A673 (cell line): Measurements from ENCODE around the gene ID1.

Source experiments
- EZH2 ChIP-seq: fragments of 200-600 bp; sonication (generic); IDR thresholded peaks from 2 replicates; pipeline ENCODE4 v1.6.1; 2017; ENCODE audit warnings: borderline replicate concordance, low read depth, mild to moderate bottlenecking, mixed read lengths, antibody characterized with exemption, low read length; ENCODE audit not compliant: poor library complexity, severe bottlenecking
- TF ChIP-seq, protein P1 (sequence below): fragments of 300-800, 200-600 bp; sonication (generic); conservative IDR thresholded peaks from 2 replicates; pipeline ENCODE4 v1.5.1; 2017; ENCODE audit warnings: low read depth, mild to moderate bottlenecking, antibody characterized with exemption, low read length, moderate library complexity, mixed read lengths

DNA sequence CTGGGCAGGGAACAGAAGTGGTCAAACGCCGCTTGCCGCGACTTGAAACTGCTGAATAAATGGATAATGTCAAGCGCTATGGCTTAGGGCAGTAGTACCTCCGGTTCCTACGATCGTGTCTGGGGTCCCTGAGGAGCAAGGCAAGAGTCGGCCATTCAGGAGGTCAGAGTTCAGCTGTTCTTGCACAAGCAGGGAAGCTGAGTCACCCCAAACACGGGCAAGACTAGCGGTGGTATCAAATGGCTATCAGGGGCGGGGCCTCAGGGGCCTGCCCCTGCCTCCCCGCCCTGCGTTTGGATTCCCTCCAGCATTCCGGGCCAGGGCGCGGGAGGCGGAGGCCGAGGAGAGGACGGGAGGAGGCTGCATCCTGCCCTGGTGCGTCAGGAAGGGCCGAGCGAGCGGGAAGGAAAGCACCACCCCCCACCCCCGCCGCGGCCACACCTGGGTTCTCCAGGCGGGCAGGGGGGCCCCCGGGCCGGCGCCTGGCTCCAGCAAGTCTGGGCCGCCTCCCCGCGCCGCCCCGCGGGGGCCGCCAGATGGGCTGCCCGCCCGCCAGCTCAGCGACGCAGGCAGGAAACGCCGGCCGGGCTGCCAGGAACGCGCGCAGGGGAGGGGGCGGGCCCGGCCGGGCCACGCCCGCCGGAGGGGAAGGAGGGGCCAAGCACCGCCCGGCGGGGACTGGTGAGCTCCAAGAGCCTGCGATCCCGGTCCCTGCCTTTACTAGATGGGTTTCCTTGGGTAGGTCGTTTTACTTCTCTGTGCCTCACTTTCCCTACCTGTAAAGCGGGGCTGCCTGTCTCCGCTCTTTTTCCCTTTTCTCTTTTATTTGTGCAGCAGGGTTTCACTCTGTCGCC, 32.2 kb upstream of the ID1 start:
- TF ChIP-seq, protein P1, sequence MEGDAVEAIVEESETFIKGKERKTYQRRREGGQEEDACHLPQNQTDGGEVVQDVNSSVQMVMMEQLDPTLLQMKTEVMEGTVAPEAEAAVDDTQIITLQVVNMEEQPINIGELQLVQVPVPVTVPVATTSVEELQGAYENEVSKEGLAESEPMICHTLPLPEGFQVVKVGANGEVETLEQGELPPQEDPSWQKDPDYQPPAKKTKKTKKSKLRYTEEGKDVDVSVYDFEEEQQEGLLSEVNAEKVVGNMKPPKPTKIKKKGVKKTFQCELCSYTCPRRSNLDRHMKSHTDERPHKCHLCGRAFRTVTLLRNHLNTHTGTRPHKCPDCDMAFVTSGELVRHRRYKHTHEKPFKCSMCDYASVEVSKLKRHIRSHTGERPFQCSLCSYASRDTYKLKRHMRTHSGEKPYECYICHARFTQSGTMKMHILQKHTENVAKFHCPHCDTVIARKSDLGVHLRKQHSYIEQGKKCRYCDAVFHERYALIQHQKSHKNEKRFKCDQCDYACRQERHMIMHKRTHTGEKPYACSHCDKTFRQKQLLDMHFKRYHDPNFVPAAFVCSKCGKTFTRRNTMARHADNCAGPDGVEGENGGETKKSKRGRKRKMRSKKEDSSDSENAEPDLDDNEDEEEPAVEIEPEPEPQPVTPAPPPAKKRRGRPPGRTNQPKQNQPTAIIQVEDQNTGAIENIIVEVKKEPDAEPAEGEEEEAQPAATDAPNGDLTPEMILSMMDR: no peak
- TF ChIP-seq EZH2: no peak
